GM08714 (cell line): ENCODE measurements around the gene SPRING1.
"Not testable (repeated sequence)": the region's sequence is repeated elsewhere in the genome, so short reads cannot be mapped to it uniquely, and the experiment has no call there.

Experiments used
- H3K4me3 ChIP-seq: fragments of 200-500 bp; sonication (Bioruptor generic); 2 replicates; pipeline ENCODE4 v1.5.1; 2014; ENCODE audit warnings: mild to moderate bottlenecking, low read length, inconsistent platforms
- ZNF274 ChIP-seq: IDR thresholded peaks from 2 replicates; pipeline ENCODE4 v1.6.1; 2012; ENCODE audit warnings: mild to moderate bottlenecking, low read depth, low read length

SPRING1 gene

DNA sequence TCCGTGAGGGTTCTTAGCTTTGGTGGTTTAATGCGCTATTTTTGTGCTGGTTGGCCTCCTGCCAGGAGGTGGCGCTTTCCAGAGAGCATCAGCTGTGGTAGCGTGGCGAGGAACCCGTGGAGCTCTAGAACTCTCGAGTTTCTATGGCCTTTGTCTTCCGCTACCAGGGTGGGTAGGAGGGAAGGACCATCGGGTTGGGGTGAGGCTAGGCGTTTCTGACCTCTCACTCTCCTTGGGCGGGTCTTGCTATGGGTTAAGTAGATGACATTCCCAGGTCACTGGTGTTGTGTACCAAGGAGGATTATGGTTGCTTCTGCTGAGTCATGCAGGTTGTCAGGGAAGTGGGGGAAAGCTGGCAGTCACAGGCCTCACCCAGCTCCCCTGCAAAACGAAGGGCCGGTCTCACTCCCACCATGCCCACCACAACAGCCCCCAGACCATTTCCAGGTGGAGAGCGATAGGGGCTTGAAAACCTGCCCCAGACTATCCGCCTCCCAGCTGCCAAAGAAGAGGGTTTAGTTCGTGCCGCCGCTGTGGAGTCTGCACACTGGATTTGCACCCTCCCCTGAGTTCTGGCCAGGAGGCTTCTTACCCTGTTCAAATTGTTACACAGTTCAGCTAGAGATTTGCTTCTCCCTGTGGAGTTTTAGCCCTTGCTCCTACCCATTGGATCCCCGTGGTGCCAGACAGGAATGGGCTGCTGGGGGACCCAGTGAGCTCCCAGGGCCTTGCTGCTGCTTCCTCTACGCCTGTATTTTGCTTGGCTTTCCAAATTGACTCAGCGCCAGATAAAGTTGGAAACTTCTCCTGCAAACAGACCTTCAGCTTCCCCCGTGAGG, 22.1 kb upstream of the SPRING1 start:
- no peak for TF ChIP-seq ZNF274
- H3K4me3 ChIP-seq = peak overlapping the region; percentile 11; the same call in 1 of the 2 replicates

DNA sequence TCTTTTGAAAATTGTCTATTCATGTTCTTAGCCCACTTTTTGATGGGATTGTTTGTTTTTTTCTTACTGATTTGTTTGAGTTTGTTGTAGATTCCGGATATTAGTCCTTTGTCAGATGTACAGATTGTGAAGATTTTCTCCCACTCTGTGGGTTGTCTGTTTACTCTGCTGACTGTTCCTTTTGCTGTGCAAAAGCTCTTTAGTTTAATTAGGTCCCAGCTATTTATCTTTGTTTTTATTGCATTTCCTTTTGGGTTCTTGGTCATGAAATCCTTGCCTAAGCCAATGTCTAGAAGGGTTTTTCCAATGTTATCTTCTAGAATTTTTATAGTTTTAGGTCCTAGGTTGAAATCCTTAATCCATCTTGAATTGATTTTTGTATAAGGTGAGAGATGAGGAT, 16.9 kb upstream of the SPRING1 start:
- H3K4me3 ChIP-seq = not testable (repeated sequence)

DNA sequence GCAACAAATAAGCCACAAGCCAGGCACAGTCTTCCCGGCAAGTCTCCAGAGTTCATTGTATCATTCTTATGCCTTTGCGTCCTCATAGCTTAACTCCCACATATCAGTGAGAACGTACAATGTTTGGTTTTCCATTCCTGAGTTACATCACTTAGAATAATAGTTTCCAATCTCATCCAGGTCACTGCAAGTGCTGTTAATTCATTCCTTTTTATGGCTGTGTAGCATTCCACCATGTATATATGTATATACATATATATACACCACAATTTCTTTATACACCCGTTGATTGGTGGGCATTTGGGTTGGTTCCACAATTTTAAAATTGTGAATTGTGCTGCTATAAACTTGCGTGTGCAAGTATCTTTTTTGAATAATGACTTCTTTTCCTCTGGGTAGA, 16.2 kb upstream of the SPRING1 start:
- not testable (repeated sequence) for H3K4me3 ChIP-seq

DNA sequence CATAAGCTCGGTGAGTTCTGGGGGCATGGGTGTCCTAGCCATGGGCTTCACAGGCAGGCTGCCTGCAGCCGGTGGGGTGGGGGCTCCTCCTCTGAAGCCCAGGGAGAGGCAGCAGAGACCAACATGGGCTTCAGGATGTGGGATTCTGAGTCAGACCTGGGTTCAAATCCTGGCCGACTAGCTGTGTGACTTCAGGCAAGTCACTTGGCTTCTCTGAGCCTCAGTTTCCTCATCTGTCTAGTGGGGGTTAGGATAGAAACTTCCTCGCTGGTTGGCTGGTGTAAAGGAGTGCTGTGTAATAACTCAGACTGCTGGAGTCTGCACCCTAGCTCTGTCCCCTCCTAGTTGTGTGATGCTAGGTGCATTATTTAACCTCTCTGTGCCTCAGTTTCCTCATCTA, 12.4 kb upstream of the SPRING1 start:
- TF ChIP-seq ZNF274 = no peak
- H3K4me3 ChIP-seq = no peak overlapping the region

DNA sequence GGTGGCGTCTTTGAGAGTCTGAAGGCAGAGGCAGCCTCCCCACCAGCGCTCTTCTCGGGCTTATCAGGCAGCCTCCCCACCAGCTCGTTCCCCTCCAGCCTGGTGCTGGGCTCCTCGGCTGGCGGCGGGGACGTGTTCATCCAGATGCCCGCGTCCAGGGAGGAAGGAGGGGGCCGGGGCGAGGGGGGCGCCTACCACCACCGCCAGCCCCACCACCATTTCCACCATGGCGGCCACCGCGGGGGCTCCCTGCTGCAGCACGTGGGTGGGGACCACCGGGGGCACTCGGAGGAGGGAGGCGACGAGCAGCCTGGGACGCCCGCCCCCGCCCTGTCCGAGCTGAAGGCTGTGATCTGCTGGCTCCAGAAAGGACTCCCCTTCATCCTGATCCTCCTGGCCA, 12.0 kb upstream of the SPRING1 start:
- no peak for TF ChIP-seq ZNF274
- no peak overlapping the region for H3K4me3 ChIP-seq

DNA sequence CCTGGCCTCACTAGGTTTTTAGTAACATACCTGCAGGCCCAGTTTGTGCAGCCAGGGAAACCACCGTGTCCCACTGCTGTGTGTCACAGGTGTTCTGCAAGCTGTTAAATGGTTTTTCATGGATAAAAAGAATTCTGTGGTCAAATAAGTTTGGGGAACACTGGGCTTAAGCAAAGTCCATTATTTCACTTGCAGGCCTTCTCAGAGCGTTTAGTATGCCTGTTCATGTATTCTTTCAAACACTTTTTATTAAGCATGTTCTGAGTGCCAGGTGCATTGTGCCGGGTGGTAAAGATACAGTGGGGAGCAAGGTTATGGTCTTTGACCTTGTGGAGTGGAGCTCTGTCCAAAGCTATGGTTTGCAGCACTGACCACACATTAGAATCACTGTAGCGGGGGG, 7.7 kb upstream of the SPRING1 start:
- H3K4me3 ChIP-seq = no peak overlapping the region
- TF ChIP-seq ZNF274 = no peak

DNA sequence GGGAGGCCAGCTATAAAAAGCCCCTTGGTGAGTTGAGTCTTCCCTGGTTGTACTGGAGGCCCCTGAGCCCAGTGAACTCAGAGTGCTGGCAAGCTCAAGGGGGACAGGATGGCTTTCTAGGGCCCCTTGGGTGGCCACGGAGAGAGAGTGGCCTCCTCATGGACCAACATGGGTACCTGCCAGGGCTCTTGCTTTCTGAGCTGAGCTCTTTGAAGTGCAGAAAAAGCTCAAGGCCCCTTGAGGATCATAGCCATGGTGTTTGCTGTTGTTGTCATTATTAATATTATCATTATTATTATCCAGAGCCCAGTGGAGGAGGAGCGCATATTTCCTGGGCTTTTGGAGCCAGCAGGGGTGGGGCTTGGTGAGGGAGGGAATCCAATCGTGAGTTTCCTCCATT, 6.9 kb upstream of the SPRING1 start:
- TF ChIP-seq ZNF274 = no peak
- no peak overlapping the region for H3K4me3 ChIP-seq

DNA sequence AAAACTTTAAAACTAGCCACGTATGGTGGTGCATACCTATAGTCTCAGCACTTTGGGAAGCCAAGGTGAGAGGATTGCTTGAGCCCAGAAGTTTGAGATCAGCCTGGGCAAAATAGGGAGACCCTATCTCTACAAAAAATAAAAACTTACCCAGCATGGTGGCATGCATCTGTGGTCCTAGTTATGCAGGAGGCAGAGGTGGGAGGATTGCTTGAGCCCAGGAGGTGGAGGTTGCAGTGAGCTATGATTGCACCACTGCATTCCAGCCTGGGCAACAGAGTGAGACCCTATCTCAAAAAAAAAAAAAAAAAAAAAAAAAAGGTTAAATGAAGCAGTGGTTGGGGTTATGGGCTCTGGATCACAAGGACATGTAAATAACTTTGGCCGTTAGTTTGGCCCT, 4.9 kb upstream of the SPRING1 start:
- not testable (repeated sequence) for H3K4me3 ChIP-seq

DNA sequence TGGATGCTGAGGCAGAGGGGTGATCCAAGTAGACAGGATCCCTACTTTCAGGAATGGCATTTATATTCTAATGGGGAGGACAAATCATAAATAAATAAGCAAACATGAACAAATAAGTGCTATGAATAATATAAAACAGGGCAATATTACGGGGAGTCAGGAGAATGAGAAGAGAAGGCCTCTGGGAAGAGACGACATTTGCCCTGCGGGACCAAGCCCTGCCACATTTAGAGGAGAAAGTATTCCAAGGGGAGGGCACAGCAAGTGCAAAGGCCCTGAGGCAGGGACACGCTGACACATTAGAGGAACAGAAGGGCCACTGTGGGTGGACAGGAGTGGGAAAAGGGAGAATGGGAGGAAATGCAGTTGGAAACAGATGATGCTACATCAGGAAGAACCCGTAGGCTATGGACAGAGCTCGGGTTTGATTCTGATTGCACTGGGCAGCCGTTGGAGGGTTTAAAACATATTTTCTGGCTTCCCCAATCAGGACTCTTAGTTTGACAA, 1.6 kb upstream of the SPRING1 start:
- no peak overlapping the region; the same call in 1 of the 2 replicates for H3K4me3 ChIP-seq
- TF ChIP-seq ZNF274 = no peak

DNA sequence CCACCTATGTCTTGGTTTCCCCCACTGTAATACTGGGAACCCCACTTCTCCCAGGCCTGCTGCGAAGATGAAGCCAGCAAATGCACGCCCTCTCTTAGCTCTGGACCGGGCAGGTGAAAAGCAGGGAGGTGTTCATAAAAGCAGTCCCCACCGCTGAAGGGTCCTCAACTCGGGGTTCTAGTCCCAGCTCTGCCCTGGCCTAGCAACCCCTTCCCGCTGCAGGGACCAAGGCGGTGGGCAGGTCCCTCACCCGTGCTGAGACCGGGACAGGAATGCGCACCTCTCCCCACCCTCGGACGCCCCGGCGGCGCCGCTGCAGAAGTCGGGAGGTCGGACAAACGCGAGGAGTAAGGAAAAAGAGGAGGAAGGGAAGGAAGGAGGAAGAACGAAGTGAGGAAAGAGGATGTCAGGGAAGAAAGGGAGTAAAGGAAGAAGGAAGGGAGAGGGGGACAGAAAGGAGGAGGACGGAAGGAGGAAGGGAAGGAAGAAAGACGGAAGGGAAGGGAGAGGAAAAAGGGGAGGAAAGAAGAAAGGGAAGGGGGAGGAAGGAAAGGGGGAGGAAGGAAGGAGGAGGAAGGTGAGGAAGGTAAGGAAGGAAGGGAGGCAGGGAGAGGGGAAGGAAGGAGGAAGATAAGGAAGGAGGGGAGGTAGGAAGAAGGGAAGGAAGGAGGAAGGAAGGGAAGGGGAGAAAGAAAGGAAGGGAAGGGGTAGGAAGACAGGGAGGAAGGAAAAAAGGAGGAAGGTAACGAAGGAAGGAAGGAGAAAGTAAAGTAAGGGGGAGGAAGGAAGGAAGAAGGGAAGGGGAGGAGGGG, 701 bp downstream of the SPRING1 start:
- TF ChIP-seq ZNF274 = no peak
- peak overlapping the region; percentile 87 for H3K4me3 ChIP-seq

DNA sequence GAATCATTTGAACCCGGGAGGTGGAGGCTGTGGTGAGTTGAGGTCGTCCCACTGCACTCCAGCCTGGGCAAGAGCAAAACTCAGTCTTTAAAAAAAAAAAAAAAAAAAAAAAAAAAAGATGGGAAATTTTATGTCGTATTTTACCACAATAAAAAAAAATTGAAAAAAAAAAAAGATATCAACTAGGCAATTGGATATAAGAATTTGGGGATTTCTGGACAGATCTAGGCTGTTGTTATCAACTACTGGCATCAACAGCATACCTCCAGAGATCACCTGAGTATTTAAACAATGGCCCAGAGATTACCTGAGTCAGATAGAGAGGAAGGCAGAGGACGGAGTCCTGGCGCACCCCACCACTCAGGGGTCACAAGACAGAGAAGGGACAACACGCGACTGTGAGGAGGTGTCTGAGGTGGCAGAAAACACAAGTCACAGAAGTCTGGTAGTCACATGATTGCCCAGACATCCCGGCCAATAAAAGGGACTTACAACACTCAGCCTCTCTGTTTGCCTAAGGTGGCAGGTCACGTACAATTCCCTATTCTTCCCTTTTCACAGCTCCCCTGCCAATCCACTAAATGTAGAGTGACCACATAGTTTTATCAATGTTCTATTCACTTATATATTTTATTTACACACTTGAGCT, 1.8 kb downstream of the SPRING1 start:
- TF ChIP-seq ZNF274 = no peak

DNA sequence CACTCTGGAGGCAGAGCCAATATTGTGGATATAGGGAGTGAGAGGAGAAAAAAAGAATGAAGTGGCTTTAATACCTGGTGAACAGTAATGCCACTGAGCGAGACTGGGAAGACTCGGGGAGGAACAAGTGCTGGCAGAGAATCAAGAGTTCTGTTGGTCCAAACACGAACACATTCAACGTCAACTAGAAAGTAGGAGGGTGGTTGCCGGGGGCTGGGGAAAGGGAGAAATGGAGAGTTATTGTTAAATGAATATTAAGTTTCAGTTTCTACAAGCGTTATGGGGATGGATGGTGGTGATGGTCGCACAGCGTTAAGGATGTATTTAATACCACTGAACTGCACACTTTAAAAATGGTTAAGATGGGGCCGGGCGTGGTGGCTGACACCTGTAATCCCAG, 2.8 kb downstream of the SPRING1 start:
- no peak for TF ChIP-seq ZNF274
- no peak overlapping the region for H3K4me3 ChIP-seq

More for the DNA sequence above, 1.8 kb downstream of the SPRING1 start:
- peak overlapping the region; percentile 87; the same call in 1 of the 2 replicates for H3K4me3 ChIP-seq

DNA sequence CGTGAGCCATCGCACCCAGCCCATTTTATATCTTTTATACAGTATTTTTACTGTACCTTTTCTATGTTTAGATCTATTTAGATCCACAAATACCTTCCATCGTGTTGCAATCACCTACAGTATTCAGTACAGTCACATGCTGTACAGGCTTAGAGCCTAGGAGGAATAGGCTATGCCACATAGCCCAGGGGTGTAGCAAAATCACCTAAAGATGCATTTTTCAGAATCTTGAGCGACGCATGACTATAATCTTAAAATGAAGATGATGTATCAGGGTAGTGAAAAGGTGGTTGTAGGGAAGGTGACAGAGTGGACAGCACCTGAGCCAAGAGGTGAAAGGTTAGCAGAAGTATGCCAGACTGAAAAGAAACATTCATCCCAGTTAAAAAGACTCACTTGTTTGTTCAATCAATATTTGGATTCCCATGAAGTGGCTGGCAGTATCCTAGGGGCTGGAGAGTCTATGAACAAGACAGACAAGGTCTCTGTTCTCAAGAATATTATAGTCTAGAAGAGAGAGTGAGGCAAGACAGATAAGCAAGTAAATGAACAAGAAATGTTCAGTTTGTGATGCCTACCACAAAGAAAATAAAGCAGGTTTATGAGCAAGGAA, 3.6 kb downstream of the SPRING1 start:
- no peak for TF ChIP-seq ZNF274
- H3K4me3 ChIP-seq = no peak overlapping the region

DNA sequence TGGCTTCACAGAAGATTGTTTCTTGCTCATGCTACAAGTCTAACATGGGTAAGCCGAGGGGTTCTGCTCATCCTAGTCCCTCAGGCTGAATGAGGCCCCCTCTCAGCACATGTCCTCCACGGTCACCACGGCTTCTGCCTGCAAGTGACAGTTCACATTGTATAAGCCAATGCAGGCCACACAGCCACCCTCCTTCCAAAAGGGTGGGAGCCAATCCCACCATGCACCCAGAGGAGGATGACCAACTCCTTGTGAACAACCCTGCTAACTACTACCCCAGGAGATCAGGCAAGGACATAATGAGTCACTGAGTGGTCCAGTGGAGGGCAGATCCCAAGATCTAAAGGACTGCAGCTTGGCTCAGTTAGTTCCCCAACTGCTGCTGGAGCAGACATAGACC, 6.1 kb downstream of the SPRING1 start:
- TF ChIP-seq ZNF274 = no peak
- no peak overlapping the region for H3K4me3 ChIP-seq
